ENCODE results near the gene PYGM. TPM values are rescaled to one million over a fixed set of nuclear protein-coding genes. Genes with fewer than 3 reads are reported as not detected.

The PYGM gene
- total RNA-seq, 4 donors from 2014 or later = 1.1 to 2.7 (median 1.2) TPM

GRCh38 chr11:64713781-64714363, 45.9 kb downstream of the PYGM start:
- WGBS = 8% methylated on average over 17 of the region's 39 CpGs
- H3K4me3 ChIP-seq = peak overlapping the region; percentile 29
- no peak overlapping the region for H3K27ac ChIP-seq
- H3K9me3 ChIP-seq = no peaks in the 10 kb centered on the region
- H3K36me3 ChIP-seq = no peaks in the 10 kb centered on the region
- peaks cover 100% of the 10 kb centered on the region for H3K27me3 ChIP-seq
- H3K4me1 ChIP-seq = peaks cover 22% of the 10 kb centered on the region
- TF ChIP-seq EP300 (IDR thresholded peaks at IDR 0.05) (no peak), POLR2AphosphoS5 (IDR thresholded peaks at IDR 0.05) (no peak), POLR2A (IDR thresholded peaks at IDR 0.05) (no peak), CTCF (IDR thresholded peaks at IDR 0.05) (no peak)
- DNase-seq (ENCODE audit: low spot score in 2 of 2) = no peak

DNA sequence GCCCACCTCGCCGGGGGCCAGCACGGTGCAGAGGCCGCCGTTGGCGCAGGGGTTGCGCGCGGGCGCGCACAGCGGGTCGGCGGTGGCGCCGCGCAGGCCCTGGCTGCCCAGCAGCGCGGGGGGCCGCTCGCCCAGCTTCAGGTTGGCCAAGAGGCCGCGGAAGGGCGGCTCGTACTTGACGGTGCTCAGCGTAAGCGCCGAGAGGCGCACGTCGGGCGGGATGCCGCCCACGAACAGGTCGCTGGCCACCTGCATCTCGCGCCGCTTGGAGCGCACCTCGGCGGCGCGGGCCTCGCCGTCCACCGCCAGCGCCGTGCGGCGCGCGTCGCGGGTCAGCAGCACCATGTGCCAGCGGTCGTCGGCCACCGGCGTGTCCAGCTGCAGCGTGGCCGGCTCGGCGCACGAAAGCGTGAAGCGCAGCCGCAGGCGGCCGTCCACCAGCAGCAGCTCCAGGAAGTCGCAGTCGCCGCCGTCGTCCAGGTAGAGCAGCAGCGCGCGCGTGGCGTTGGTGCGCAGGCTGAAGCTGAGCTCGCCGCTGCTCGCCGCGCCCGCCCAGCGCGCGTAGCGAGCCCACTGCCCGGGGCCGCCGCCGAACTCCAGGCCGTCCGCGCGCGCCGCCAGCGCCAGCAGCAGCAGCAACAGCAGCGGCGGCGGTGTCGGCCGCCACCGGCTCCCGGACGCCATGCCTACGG, 46.6 kb downstream of the PYGM start:
- Histone ChIP-seq H3K4me3 (peak overlapping the region; percentile 29), H3K9me3 (no peaks in the 10 kb centered on the region), H3K27ac (no peak overlapping the region), H3K36me3 (no peaks in the 10 kb centered on the region), H3K4me1 (peaks cover 22% of the 10 kb centered on the region), H3K27me3 (peaks cover 100% of the 10 kb centered on the region)
- WGBS = 8% methylated on average over 22 of the region's 111 CpGs
- no peak for DNase-seq (ENCODE audit: low spot score in 2 of 2)
- no peak for TF ChIP-seq POLR2A (IDR thresholded peaks at IDR 0.05)
- no peak for TF ChIP-seq POLR2AphosphoS5 (IDR thresholded peaks at IDR 0.05)
- no peak for TF ChIP-seq CTCF (IDR thresholded peaks at IDR 0.05)
- TF ChIP-seq EP300 (IDR thresholded peaks at IDR 0.05) = no peak

DNA sequence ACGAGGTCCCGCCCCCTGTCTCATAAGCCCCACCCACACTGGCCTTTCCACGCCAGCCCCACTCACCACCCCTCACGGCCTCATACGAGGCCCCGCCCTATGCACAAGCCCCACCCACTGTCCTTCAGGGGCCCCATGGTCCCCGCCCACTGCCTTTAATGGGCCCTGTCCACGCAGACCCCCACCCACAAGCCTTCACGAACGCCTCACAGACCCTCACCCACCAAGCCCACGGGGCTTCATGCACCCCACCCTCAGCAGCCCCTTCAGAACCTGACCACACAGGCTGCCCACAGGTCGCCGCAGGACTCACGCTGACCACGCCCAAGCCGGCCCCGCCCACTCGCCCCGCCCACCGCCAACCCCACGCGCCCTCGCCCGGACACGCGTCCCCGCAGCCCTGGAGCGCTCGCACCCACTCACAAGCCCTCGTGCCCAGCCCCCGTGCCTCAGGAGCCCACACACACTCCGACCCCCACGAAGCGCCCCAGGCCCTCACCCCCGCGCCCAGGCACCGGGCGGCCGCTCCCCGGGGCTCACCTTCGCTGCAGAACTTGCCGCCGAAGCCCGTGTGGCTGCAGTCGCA, 47.3 kb downstream of the PYGM start:
- H3K9me3 ChIP-seq = no peaks in the 10 kb centered on the region
- no peak overlapping the region for H3K27ac ChIP-seq
- H3K36me3 ChIP-seq = no peaks in the 10 kb centered on the region
- DNase-seq (ENCODE audit: low spot score in 2 of 2) = no peak
- peaks cover 22% of the 10 kb centered on the region for H3K4me1 ChIP-seq
- no peak overlapping the region for H3K4me3 ChIP-seq
- H3K27me3 ChIP-seq = peaks cover 100% of the 10 kb centered on the region
- TF ChIP-seq POLR2A (IDR thresholded peaks at IDR 0.05) = no peak
- TF ChIP-seq CTCF (IDR thresholded peaks at IDR 0.05) = no peak
- TF ChIP-seq EP300 (IDR thresholded peaks at IDR 0.05) = no peak
- no peak for TF ChIP-seq POLR2AphosphoS5 (IDR thresholded peaks at IDR 0.05)
- WGBS = 12% methylated on average over 27 of the region's 45 CpGs

- Histone ChIP-seq H3K4me1 (peaks cover 22% of the 10 kb centered on the region), H3K4me3 (no peak overlapping the region), H3K9me3 (no peaks in the 10 kb centered on the region), H3K36me3 (no peaks in the 10 kb centered on the region), H3K27ac (no peak overlapping the region), H3K27me3 (peaks cover 99% of the 10 kb centered on the region)
- no peak for DNase-seq (ENCODE audit: low spot score in 2 of 2)
- WGBS = 53% methylated on average over 14 of the region's 19 CpGs
- TF ChIP-seq EP300 (IDR thresholded peaks at IDR 0.05) (no peak), POLR2AphosphoS5 (IDR thresholded peaks at IDR 0.05) (no peak), POLR2A (IDR thresholded peaks at IDR 0.05) (no peak), CTCF (IDR thresholded peaks at IDR 0.05) (no peak)
These were observed 47.8 kb downstream of the PYGM start for GRCh38 chr11:64711956-64712362.
